DMS 273 (cell line): ENCODE results near the gene RDM1.
"Not testable (repeated sequence)": the region's sequence is repeated elsewhere in the genome, so short reads cannot be mapped to it uniquely, and the experiment has no call there.

ENCODE experiments used
- DNase-seq: peaks from one replicate; lab custom pipeline; 2025; ENCODE audit not compliant: unreplicated experiment; lab: John Stamatoyannopoulos, UW

The RDM1 gene

GRCh38 chr17:35930211-35931065 is at the start of gene RDM1:
Gene RDM1, minus strand, starts transcription at chr17:35930773. Its CDS starts 46 bp downstream, at chr17:35930727.
- peak; percentile 92 for DNase-seq

- DNase-seq: no peak
These were observed 47.8 kb upstream of the RDM1 start for GRCh38 chr17:35978346-35978745.

- DNase-seq: no peak
These were observed 46.9 kb upstream of the RDM1 start for GRCh38 chr17:35977509-35977908.

- no peak for DNase-seq
These were observed 43.0 kb upstream of the RDM1 start for GRCh38 chr17:35973333-35974260.

- DNase-seq: no peak
These were observed 42.4 kb upstream of the RDM1 start for GRCh38 chr17:35972945-35973332.

- no peak for DNase-seq
These were observed 42.0 kb upstream of the RDM1 start for GRCh38 chr17:35972535-35972934.

- DNase-seq: no peak
These were observed 41.5 kb upstream of the RDM1 start for GRCh38 chr17:35972066-35972465.

GRCh38 chr17:35969558-35970380 is 39.2 kb upstream of the RDM1 start:
- peak; percentile 88 for DNase-seq

- no peak for DNase-seq
These were observed 38.0 kb upstream of the RDM1 start for GRCh38 chr17:35968520-35969054.

GRCh38 chr17:35965272-35965671 is 34.7 kb upstream of the RDM1 start:
- no peak for DNase-seq

- DNase-seq: no peak
These were observed 33.1 kb upstream of the RDM1 start for GRCh38 chr17:35963663-35964062.

- DNase-seq: no peak
These were observed 23.1 kb upstream of the RDM1 start for GRCh38 chr17:35953720-35954119.

- peak; percentile 31 for DNase-seq
These were observed 18.8 kb upstream of the RDM1 start for GRCh38 chr17:35949401-35949800.

GRCh38 chr17:35948092-35948491 is 17.5 kb upstream of the RDM1 start:
- no peak for DNase-seq

GRCh38 chr17:35947156-35947585 is 16.6 kb upstream of the RDM1 start:
- DNase-seq: peak; percentile 81

GRCh38 chr17:35944151-35944550 is 13.6 kb upstream of the RDM1 start:
- DNase-seq: no peak

GRCh38 chr17:35943537-35943936 is 13.0 kb upstream of the RDM1 start, which contains the start of gene LYZL6:
Gene LYZL6, minus strand, starts transcription at chr17:35943713. Its CDS starts 4,357 bp downstream, at chr17:35939356.
- no peak for DNase-seq

- DNase-seq: peak; percentile 21
These were observed 12.1 kb upstream of the RDM1 start for GRCh38 chr17:35942588-35943186.

GRCh38 chr17:35938492-35938891 is 7.9 kb upstream of the RDM1 start:
- not testable (repeated sequence) for DNase-seq

- peak; percentile 11 for DNase-seq
These were observed 5.5 kb upstream of the RDM1 start for GRCh38 chr17:35936063-35936462.
